SU-DHL-6 (cell line): Measurements from ENCODE around the gene ATP9B.

Experiments
- EZH2phosphoT487 ChIP-seq: fragments of 200-600 bp; sonication (generic), shearing (Covaris generic); conservative IDR thresholded peaks from 2 replicates; pipeline ENCODE4 v1.6.1; 2018; ENCODE audit warnings: mild to moderate bottlenecking, antibody characterized with exemption, low read length, moderate library complexity, mixed read lengths
- TF ChIP-seq, protein P1 (sequence below): fragments of 200-600 bp; sonication (generic); IDR thresholded peaks from one replicate; pipeline ENCODE4 v1.5.1; 2017; ENCODE audit warnings: antibody characterized with exemption, mild to moderate bottlenecking, low read length, moderate library complexity; ENCODE audit not compliant: insufficient read depth, poor library complexity, severe bottlenecking

GRCh38 chr18:79208906-79209305 is 139.7 kb downstream of the ATP9B start:
- TF ChIP-seq, protein P1, sequence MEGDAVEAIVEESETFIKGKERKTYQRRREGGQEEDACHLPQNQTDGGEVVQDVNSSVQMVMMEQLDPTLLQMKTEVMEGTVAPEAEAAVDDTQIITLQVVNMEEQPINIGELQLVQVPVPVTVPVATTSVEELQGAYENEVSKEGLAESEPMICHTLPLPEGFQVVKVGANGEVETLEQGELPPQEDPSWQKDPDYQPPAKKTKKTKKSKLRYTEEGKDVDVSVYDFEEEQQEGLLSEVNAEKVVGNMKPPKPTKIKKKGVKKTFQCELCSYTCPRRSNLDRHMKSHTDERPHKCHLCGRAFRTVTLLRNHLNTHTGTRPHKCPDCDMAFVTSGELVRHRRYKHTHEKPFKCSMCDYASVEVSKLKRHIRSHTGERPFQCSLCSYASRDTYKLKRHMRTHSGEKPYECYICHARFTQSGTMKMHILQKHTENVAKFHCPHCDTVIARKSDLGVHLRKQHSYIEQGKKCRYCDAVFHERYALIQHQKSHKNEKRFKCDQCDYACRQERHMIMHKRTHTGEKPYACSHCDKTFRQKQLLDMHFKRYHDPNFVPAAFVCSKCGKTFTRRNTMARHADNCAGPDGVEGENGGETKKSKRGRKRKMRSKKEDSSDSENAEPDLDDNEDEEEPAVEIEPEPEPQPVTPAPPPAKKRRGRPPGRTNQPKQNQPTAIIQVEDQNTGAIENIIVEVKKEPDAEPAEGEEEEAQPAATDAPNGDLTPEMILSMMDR: no peak
- TF ChIP-seq EZH2phosphoT487: no peak
